Measurements from ENCODE around the gene SCFD2.

Gene SCFD2

DNA sequence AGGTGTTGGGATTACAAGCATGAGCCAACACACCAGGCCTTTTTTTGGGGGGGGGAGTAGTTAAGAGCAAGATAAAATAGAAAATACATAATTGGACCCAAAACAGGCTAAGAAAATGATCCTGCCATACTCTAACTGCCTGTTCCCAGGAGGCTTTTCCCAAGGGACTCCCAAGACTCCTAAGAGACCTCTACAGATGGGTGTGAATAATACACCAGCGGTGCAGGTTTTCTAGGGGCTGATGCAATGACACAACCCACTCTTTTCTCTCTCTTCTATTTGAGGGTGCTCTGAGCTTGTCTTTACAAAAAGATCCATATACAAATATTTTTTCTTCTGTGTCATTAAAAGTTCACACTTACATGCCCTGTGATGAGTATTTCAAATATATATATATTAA is 386.8 kb downstream of the SCFD2 start:
- no peak for DNase-seq

DNA sequence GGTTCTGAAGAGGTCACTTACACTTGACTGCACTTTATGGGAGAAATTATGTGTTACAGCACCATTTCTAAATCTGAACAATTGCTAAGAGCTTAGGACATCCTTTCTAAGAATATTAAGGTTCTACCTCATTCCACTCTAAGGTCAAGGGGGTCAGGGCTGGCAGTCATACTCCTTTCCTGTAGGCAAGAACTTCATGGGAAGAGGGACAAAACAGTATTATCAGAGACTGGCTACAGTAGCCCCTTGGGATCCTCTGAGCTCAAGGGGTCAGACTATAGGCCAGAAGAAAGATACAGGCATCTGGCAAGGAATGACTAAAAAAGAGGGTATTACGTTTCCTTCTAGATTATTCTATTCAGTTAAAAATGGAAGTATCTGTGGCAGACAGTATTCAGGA is 388.6 kb downstream of the SCFD2 start:
- DNase-seq, result no peak

DNA sequence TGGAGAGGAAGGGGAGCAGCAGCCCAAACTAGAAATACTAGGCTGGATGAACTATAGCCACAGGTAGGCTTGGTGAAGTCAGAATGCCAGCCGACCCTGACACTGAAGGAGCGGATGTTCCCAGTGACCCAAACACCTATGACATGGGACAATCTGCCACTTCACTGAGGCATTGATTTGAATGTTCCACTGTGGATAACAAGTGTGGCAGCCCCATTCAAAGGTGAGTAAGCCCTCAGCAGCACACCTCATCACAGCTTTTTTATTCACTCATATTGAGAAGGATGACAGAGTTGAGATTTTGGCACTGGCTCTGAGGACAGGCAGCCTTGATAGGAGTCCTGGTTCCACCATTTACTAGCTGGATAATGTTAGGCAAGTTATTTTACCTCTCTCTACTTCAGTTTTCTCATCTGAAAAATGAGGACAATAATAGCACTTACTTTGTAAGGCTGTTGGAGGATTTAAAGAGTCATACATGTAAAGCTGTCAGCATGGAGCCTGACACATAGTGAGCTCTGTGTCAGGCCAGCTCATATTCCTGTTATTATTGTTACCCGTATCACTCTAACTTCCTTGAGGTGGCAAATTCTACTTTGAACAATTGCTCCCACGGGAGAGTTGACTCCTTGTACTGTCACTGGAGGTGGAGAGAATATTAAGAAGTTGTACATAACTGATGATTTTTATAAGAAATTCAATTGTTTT is 389.2 kb downstream of the SCFD2 start:
- DNase-seq, result no peak

DNA sequence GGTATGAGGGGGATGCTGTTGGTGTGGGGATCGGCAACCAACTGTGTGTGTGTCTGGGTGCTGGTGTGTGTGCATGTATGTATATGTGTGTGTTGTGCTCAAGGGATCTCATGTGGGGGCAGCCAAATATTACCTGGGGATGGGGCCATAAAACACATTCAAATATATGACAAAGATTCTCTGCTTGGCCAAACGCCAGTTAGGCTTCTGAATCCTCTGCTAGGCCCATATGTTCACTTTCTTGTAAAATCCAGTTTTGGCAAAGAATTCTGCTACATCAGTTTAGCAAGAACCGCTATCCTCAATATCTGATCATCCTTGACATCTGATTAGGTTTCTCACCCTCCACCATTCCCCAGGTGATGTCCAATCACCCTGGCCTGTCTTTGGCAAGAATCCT is 397.2 kb downstream of the SCFD2 start:
- no peak for DNase-seq

DNA sequence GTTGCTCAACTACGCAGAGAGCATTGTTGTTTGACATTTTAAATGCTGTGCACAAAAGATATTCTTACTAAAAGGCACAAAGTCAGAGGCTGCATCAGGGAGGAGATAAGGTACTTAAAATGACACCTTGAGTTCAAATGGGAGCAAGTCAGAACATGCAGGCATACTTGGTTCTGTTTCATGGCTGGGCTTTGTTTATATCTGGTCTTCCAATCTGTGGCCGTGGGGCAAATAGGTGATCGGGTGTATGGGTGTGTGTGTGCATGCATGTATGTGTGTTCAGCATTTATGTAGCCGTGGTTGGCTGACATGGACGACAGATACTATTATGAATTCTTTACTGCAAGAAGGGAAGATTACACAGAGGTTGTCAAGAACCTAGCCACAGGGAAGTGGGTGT is 397.6 kb downstream of the SCFD2 start:
- no peak for DNase-seq

DNA sequence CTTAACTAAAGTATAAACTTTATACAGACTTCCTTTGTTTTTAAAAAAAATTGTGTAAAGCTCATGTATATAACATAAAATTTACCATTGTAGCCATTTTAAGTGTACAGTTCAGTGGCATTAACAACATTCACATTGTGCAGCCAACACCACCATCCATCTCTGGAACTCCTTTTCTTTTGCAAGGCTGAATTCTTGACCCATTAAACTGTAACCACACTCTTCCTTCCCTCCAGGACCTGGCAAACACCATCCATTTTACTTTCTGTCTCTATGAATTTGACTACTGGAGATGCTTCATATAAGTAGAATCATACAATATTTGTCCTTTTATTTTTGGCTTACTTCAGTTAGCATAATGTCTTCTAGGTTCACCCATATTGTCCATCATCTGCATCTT is 399.1 kb downstream of the SCFD2 start:
- DNase-seq, result no peak

DNA sequence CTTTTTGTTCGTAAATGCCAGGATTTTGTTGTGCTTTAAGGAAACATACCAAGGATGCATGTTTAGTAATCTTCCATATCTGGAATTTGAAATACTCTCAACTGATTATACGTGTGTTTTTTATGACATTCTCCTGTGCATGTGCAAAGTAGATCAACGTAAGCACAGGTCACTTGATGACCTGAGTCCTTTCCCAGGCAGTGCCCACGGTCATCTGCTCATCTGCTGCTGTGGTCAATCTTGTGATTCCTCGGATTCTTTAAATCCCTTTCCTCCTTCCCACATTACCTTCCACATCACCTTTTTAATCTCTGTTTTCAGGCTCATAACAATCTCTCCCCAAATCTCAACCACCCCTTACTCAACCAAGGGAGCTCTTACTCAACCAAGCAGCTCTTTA is 399.7 kb downstream of the SCFD2 start:
- DNase-seq, result no peak

DNA sequence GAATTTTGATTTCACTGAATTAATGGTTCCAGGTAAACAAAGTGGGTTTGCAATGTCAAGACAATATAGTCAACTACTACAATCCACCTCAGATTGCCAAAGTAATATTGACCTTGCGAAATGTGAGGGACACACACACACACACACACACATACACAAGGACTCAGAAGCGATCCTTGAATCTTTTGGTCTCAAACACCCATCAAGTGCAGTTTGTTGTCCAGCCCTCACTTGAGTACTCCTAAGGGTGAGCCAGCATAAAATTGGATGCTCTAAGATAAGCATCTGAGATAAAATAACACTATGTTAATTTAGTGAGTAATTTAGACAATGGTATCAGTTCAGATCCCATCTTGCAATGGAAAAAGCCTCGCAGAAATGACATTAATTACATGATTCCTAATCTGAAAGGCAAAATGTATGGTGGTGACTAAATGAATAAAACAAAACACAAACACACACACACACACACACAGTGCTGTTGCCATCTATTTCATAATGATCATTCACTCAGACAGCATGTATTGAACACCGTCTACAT is 401.2 kb downstream of the SCFD2 start:
- DNase-seq, result no peak

DNA sequence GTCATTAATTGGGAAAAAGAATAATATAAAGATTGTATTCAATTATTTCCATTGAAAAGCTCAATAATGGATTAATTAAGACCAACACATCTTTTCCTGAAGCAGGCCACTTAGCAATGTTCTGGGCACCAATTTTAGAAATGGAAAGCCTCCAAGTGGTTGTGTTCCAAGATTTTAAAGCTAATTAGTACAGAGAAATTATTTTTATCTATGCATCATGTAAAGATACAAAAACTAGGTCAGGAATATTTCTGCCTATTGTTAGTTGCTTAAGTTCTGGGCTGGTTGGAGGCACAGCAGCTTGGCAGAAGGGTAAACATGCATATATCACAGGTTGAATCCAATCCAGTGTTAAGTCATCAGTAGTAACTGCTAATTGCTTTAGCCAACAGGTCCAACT is 401.9 kb downstream of the SCFD2 start:
- no peak for DNase-seq

DNA sequence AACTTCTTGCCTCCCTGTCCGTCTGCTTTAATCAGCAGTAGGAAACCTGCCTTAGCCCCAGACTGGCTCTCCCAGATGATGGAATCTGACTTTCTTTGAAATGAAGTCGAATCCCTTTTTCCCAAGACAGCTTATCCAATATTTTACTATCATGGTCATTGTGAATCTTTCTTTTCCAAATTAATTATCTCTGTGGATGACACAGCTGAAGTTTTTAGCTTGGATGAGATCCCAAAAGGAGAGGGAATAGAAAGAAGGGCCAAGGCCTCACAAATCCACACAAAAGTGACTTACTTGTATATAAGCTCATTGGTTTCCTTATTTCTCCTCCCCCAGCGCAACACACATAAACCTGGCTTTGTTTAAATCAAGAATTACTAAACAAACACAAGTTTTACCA is 403.1 kb downstream of the SCFD2 start:
- DNase-seq, result no peak

DNA sequence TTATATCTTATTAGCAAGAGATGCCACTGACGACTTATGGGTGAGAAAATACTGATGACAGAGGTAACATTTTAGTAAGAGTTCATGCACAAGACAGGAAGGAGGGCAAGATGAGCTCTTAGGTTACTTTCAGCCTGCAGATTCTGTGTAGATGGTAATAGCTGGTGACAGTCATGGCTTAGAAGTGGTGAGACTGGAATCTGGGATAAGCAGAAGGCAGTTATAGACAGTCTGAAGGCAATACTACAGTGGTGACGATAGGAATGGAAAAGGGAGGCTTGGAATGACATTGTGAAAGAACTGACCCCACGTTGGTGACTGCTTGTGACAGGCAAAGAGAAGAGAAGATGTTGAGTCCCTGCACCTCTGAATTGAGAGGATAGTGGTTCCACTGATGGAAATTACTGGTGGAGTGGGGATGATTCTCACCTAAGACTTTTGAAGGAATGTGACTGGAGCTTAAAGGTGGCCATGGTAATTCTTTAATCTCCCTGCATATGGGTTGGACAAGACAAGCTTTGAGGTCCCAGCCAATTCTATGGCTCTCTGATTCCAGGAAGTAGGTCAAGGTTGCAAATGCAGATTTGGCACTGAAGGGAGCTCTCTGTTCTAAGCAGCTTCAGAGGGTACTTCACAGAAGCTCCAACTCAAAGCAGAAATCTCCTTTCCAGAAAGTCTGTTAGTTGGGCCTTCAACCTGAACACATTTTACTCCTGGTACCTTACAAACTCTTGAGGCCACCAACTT is 404.0 kb downstream of the SCFD2 start:
- no peak for DNase-seq

DNA sequence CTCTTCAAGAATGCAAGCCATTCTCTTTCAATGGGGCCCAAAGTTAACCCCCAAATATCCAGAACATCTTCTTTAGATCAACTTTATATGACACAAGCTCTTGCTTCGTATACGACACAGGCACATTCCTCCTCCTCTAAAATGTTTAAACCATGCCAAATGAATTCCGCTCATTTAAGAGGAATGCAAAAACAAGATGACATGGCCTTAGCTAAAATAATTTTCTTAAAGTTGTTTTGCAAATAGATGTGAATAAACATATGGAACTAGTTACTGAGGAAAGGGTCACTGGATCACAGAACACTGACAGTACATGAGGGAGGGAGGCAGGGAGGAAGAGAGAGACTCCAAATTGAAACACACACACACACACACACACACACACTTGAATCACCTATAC is 406.3 kb downstream of the SCFD2 start:
- DNase-seq, result no peak

DNA sequence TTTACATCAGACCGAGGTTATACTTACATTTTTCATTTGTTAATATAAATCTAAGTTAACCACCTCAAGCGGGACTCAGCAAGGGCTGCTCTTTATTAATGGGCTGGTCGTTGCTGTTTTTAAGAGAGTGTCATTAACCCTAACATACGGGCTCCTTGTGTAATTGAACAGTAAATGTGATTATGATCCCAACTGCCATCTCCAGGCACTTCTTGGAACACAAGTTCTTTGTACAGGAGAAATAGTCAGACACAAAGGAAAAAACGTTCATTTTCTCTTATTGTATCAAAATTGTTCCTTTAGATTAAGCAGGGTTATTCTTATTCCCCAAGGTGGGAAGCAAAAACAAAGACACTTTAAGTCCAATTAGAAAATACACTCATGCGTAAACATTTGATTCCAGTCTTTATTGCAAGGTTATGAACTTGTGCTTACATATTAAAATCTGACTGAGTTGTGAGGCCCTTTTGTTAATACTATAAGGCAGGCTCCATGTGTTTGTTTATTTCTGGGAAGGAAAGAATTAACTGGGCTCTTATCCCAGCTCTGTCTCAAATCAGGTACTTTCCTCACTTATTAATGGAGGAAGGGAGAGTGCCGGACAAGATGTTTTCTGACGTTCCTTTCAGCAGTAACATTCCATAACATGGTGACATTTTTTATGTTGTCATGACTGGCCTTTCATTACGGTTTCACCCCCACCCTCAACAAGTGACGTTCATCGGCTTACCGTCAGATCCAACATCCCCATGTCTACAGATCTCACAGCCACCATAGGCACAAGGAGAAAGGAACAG is 407.8 kb downstream of the SCFD2 start:
- no peak for DNase-seq

DNA sequence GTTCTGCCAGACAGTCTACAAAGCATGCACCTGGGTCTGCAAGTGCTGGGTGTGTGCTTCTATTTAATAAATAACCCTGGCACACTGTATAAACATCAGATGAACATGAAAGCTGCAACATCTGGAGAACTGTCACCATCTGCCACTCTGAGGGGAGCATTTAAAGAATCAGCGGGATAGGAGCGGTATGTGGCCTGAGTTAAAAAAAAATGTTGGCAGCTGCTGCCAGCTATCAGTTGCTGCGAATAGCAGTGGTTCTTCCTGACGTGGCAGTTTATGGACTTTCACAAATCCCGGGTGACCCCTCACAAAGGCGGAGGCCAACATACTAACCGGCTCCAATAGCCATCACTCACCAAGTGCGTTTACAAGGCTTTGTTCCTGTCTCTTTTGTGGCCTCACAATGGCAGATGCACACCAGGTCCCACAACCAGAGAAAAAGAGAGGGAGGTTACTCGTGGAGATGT is 408.6 kb downstream of the SCFD2 start:
- DNase-seq, result no peak

DNA sequence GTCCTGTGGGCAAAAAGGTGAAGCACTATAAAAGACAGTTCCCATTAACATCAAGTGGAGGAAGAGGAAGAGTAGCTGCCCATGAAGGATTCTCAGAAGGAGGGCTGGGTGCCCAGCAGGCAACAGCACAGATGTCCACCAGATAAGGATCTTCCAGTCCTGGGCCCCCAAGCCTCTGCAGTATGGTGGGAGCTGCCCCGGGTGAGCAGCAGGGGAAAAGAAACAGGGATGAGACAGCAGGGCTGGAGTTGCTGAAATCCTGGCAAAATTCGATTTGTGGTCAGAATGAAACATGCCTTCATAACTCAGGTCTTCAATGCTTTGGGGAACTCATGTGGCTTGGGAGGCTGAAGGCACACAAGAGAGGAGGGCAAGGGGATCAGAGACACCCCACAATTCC is 409.2 kb downstream of the SCFD2 start:
- no peak for DNase-seq

DNA sequence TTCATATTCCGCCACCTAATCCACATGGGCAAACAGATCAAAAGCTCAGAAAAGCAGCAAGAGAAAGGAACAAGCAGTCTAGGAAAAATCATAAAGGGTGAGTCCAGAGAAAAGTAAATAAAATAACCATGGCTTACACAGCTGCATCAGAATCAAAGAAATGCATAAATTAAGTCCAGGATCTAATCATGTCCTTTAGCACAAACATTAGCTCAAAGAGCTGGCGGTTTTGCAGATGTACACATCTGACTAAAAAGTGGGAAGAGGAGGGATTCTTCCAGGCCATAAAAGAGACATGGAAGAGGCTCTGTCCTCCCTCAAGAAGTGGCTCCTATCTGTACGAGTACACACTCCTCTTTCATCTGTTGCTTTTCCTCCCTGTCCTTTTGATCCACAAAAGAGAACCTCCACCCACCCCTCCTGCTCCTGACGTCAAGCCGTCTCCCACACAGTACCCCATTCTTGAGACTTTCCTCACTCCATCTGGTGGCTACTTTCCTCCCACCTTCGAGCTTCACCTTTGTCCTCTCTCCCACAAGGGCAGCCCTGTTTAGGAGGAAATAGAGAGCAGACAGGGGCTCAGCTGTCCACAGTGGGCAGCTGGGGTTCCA is 411.2 kb downstream of the SCFD2 start:
- DNase-seq, result no peak

DNA sequence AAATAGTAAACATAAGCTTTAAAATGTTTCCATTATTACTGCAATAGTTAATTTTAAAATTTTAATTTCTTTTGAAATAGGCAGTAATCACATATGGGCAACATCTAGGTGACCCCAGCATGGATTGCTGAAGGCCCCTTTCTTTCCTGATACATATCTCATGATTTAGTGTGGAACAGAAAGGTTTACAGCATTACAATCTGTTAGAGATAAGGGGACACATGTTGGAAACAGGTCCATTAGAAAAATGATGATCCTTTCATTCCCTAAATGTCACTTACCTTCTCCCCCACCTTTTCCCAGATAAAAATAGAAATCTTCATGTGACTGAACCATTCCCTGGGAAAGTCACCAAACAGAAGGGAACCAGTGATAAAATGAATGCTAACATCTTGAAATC is 413.3 kb downstream of the SCFD2 start:
- no peak for DNase-seq

DNA sequence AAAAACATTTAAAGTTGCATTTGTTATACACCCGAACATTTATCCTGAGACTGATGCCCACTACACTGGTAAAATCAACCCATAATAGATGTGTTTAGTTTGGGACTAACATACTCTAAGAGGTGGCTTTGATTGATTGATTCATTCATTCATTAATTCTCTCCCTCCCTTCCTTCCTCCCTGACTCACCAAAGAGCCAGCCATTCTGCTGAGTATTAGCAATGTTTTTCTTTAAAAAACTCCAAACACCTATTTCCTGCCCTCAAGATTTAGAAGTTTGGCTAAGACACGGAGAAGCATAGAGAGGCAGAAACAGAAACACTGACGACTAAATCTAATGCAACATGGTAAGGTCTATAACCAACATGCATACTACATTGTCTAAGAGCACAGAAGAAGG is 414.8 kb downstream of the SCFD2 start:
- DNase-seq, result no peak

DNA sequence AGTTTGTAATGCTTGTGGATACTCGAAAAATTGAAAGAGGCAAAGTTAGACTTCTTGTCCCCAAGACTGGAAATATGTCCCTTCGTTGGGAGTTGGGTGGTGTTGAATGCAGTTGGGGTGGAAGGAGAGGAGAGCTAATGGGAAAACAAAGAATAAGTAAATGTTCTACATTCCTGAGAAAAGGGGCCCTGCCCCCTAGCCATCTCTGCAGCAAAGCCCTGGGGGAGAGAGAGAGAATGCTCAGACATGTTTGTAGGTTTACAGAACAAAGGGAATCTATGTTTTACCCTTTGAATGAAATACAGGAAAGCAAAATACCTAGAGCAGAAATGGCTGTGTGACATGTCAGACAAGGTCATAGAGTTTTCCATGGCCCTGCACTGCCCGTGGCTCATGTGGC is 415.6 kb downstream of the SCFD2 start:
- DNase-seq, result no peak

DNA sequence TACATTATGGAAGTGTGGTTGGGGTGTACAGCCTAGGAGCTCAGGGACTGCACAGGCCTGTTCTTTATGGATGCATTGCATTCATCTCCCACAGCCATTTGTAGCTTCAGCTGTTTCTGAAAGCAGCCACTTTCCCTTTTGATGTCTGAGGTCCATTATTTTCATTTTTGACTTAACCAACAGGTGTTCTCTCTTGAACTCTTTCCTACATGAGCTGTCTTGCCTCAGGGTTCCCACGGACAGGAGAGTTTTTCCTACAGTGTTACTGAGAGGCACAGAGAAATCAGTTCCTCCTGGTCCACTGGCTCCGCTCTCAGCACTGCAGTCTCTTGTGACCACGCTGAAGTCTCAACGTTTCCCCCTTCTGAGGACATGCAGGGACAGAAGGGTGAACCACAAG is 416.5 kb downstream of the SCFD2 start:
- DNase-seq, result no peak

DNA sequence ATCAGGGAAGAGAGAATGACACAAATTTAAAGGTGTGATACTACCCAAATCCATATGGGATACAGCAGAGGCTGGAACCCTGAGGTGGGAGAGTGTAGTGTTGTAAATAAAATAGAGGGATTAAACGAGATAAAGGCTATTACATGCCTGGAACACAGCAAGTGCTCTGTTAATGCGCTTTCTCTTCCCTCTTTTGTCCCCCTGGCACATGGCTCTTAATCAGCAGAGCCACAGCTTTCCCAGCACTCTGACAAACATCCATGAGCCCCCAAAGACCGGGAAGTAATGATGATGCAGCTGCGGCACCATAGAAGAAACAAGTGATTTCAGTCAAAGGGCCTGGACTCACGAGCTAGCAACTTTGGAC is 417.8 kb downstream of the SCFD2 start:
- DNase-seq, result no peak

DNA sequence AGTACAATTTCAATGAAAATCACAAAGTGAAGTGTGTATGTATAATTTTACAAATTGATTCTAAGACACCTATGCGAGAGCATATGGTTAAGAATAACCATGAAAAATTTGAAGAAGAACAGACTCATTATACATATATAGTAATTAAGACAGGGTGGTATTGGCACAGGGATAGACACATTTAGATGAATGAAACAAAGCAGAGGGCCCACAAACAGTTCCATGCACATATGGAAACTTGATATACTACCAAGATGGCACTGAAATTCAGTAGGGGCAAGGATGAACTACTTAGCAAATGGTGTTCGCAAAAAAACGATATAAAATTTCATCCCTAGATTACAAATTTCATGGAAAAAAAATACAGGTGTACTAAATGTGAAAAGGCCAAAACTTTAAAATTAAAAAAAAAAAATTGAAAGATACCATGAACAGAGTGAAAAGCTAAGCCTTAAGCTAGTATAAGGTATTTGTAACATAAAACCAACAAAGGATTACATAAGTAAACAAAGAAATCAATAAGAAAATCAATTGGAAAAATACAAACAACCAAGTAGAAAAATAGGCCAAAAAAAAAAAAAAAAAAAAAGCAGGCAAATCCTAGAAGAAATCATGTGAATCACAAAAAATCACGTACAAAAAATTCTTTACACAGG is 418.3 kb downstream of the SCFD2 start:
- no peak for DNase-seq

DNA sequence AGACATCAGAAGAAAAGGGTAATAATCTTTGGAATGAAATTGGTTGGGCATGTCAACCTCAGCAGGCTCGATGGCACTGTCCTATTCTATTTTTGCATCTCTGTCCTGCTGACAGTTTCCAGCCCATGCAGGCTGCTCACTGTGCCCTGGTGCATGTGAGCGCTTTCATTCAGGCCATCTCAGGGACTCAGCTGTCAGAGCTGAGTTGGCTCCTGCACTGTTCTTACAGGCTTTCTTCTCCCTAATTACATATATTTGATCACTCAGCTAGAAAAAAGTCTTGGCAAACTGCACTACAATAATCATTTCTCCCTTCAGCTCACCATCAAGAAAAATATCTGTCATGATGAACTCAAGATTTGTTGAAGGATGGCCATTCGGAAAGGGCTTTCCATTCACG is 419.0 kb downstream of the SCFD2 start:
- DNase-seq, result no peak

Data from CD4-positive, alpha-beta T cell treated with Interferon alpha-2 for 1 hour (primary cell).